GM06990 (cell line): Measurements from ENCODE around the gene RHOG.

Experiments used
- DNase-seq: peaks from one replicate; pipeline ENCODE4 v3.0.0-alpha.2; 2011; ENCODE audit not compliant: insufficient read length; ENCODE audit errors: extremely low read depth
- H3K27me3 ChIP-seq: replicated peaks from 2 replicates; pipeline ENCODE4 v1.6.0; 2011; ENCODE audit warnings: low read length; ENCODE audit not compliant: control insufficient read depth, insufficient read depth
- H3K36me3 ChIP-seq: 2 replicates; pipeline ENCODE4 v1.5.1; 2011; ENCODE audit warnings: low read length; ENCODE audit not compliant: control insufficient read depth, insufficient read depth
- H3K4me3 ChIP-seq: replicated peaks from 2 replicates; pipeline ENCODE4 v1.5.1; 2011; ENCODE audit warnings: low read depth, mild to moderate bottlenecking, control low read depth, low read length
- TF ChIP-seq, protein P1 (sequence below): IDR thresholded peaks from 2 replicates; pipeline ENCODE4 v1.5.1; 2011; ENCODE audit warnings: low read length, control low read depth, mild to moderate bottlenecking, inconsistent platforms; ENCODE audit not compliant: insufficient read depth, poor library complexity, severe bottlenecking

RHOG gene

DNA sequence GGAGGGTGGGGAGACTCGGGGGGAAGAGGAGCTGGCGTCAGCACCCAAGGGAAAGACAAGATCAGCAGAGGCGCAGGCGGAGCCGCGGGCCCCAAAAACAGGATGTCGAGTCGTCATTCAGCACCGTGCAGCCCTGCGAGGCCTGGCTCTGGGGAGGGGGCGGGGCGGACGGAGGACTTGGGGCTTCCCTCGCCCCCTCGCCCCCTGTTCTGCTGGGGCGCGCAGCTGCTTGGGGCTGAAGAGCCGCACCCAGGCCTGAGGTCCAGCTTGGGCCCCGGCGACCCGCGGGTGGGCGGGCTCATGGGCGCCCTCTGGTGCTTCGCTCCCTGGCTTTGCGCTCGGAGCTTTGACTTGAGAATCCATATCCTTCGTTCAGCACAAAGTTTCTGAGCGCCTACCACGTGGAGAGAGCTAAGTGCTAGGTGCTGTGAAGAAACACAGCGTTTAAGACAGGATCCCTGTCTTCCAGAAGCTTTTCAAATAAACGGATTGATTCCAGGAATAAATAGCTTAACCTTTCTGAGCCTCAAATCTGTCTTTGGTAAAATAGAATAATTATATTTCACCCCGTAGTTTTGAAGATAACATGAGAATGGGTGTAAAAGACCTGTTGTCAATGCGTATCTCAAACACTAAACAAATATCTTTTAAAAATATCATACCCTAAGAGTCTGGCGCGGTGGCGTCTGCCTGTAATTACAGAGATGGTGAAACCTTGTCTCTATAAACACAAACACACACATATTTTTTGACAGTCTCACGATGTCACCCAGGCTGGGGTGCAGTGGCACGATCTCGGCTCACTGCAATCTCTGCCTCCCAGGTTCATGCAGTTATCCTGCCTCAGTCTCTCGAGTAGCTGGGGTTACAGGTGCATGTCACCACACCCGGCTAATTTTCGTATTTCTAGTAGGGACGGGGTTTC is 929 bp upstream of the RHOG start:
- TF ChIP-seq, protein P1, sequence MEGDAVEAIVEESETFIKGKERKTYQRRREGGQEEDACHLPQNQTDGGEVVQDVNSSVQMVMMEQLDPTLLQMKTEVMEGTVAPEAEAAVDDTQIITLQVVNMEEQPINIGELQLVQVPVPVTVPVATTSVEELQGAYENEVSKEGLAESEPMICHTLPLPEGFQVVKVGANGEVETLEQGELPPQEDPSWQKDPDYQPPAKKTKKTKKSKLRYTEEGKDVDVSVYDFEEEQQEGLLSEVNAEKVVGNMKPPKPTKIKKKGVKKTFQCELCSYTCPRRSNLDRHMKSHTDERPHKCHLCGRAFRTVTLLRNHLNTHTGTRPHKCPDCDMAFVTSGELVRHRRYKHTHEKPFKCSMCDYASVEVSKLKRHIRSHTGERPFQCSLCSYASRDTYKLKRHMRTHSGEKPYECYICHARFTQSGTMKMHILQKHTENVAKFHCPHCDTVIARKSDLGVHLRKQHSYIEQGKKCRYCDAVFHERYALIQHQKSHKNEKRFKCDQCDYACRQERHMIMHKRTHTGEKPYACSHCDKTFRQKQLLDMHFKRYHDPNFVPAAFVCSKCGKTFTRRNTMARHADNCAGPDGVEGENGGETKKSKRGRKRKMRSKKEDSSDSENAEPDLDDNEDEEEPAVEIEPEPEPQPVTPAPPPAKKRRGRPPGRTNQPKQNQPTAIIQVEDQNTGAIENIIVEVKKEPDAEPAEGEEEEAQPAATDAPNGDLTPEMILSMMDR: peak; percentile 95
- Histone ChIP-seq H3K36me3 (no peaks in the 10 kb centered on the region), H3K4me3 (peak overlapping the region; percentile 91), H3K27me3 (no peaks in the 10 kb centered on the region)
- DNase-seq: peak; percentile 93

DNA sequence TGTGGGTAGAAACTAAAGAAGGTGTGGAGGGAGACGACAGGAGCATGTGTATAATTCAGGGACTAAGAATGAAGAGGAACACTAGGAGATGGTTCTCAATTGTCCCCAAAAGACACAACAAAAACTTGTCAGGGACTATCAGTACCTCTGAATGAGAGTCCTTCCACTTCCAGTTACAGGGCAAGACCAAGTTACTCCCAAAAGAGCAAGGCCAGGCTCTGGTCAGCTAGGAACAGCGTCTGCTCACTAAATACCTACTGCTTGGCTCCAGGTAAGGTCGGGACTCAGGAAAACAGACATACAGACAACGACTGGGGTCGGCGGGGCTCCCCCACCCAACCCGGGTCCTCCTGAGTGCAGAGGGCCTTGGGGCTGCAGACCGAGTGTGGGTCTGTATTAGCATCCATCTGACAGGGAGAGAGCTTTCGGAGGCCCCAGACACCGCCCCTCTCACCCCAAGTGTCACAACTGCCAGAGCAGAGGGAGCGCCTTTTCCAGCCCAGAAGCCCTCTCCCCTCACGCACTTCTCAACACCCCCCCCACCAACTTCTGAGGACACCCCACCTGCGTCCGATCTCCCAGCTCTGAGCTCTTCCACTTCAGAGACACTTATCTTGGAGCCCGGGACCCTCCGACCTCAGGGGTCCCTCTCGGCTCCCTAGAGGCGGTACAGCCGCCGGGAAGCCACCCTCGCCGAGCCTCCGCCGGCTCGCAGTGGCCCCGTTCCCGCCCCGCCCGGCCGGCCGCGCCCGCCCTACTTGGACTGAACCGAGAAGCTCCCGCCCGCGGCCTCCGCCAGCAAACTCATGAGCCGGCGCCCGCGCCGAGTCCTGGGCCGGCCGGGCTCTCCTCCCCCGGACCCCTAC is 522 bp downstream of the RHOG start:
- peak overlapping the region; percentile 91 for H3K4me3 ChIP-seq
- no peaks in the 10 kb centered on the region for H3K27me3 ChIP-seq
- TF ChIP-seq, protein P1: no peak
- DNase-seq: peak; percentile 48
- peaks cover 3% of the 10 kb centered on the region for H3K36me3 ChIP-seq

DNA sequence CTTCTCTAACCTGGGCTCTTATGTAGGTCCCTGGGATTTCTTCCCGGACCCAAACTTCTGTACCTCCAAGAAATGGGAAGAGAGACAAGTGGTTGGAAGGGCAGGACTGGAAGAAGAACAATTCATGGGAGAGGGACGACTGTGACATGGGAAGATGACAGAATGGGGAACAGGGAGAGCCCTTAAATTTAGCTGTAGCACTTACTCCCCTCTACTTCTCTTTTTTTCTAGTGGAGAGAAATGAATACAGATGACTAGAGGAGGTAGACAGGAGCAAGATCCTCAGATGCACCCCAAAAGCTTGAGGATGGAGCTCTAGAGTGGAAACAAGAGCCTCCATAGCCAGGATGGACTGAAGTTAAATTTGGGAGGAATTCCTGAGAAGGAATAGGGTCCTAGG is 2.3 kb downstream of the RHOG start:
- peak overlapping the region; percentile 91 for H3K4me3 ChIP-seq
- no peak for DNase-seq
- H3K27me3 ChIP-seq: no peaks in the 10 kb centered on the region
- TF ChIP-seq, protein P1: no peak
- peaks cover 11% of the 10 kb centered on the region for H3K36me3 ChIP-seq

DNA sequence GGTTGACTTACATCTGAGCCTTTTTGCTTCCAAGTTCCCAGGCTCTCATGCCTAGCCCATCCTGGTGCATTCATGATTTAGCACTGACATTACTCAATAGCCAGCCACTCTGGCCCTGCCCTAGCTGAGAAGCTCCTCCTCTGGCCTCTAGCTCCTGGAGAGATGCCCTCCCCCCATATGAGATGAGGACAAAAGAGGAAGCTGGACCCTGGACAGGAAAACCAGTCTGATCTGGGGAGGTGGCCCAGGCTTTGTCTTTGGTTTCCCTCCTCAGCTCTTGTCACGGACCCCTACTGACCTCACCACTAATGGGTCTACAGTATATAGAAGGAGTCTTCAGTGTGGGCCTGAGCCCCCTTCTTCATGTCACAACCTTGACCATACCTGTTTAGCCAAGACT is 3.0 kb downstream of the RHOG start:
- H3K4me3 ChIP-seq: peak overlapping the region; percentile 91
- H3K36me3 ChIP-seq: peaks cover 12% of the 10 kb centered on the region
- DNase-seq: no peak
- TF ChIP-seq, protein P1: no peak
- no peaks in the 10 kb centered on the region for H3K27me3 ChIP-seq

DNA sequence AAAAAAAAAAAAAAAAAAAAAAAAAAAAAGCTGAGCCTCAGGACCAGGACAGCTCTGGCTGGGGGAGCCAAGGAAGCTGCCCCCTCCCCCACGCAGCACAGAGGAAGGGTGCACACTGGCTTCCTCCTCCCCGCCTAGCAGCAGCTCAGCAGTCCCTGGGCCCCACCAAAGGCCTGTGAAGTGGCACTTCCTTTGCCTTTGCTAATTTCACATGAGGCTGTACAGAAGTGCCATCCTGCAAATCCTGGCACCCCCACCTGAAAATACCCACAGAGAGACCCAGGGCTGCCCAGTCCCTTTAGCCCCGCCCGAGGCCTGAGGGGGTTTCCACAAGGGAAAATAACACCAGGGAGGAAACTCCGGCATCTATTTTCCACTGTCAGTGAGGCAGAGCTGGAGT is 3.9 kb downstream of the RHOG start:
- TF ChIP-seq, protein P1: no peak
- H3K4me3 ChIP-seq: peak overlapping the region; percentile 91
- no peaks in the 10 kb centered on the region for H3K27me3 ChIP-seq
- H3K36me3 ChIP-seq: peaks cover 13% of the 10 kb centered on the region
- DNase-seq: no peak
